ENCODE measurements around the gene PDGFD. TPM values are rescaled to one million over a fixed set of nuclear protein-coding genes. Genes with fewer than 3 reads are reported as not detected.
A peak's percentile ranks its signal among the peaks of the same experiment; 100 is the strongest.

PDGFD gene
- total and polyA plus RNA-seq, 2 donors (not counting 3 experiments of a cell fraction or from before 2014, with no cell fraction given), result 6.3 to 13.1 TPM

DNA sequence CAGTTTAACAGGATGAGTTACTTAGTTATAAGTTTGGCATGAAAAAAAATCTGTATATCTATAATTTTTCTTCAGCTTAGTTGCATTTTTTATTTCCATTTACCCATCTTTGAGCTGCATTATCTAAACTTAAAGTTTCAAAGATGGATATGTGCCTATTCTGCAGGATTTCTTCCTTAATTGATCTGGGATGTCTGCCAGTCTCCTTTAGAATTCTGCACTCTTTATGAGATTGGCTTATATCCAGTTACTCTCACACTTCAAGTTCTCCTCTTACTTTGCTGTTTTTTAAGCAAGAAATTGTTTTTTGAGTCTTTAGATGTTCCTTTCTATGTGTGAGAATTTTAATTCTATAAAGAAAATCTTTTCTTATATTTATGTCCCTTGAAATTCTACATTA lies 5.1 kb upstream of the PDGFD start:
- H3K79me2 ChIP-seq (ENCODE audit: control insufficient read depth, insufficient read depth, low read length), result no peaks in the 10 kb centered on the region
- H3K4me1 ChIP-seq (ENCODE audit: control insufficient read depth, extremely low read depth, insufficient read depth, low read length), result peaks cover 3% of the 10 kb centered on the region
- H3K27me3 ChIP-seq (ENCODE audit: control insufficient read depth in 2 of 2, insufficient read depth in 2 of 2, low read length in 2 of 2), result no peaks in the 10 kb centered on the region
- H3K4me2 ChIP-seq (ENCODE audit: insufficient read depth, low read length), result no peak overlapping the region
- no peak overlapping the region for H2AFZ ChIP-seq (ENCODE audit: low read depth, low read length)
- ChIA-PET CTCF (no interaction called here), POLR2A (no interaction called here)
- H3K4me3 ChIP-seq (replicated peaks in 1 of 3; ENCODE audit: insufficient read depth in 1 of 3, low read depth in 1 of 3, low read length in 3 of 3), result no peak overlapping the region
- no peak for TF ChIP-seq FOS (IDR thresholded peaks at IDR 0.05; ENCODE audit: borderline replicate concordance, insufficient read depth, low read length)
- no peak for FAIRE-seq
- dilution Hi-C loops (cut with MboI; ENCODE audit: extremely low pct_ligation_motif_present, low sequenced_read_pairs) (no loop called here), intact Hi-C loops (cut with micrococcal nuclease) (no loop called here)
- no peak overlapping the region for H3K27ac ChIP-seq (ENCODE audit: insufficient read depth, low read depth, low read length)
- no TSS peak for BruUV-seq (replicated peaks)
- no peaks in the 10 kb centered on the region for H3K9me1 ChIP-seq (replicated peaks; ENCODE audit: control insufficient read depth, extremely low read depth, insufficient read depth, low read length)
- no peaks in the 10 kb centered on the region for H3K9me3 ChIP-seq (replicated peaks; ENCODE audit: control insufficient read depth, insufficient read depth, low read length)
- H4K20me1 ChIP-seq (replicated peaks; ENCODE audit: control insufficient read depth, extremely low read depth, insufficient read depth, low read length), result no peaks in the 10 kb centered on the region
- H3K36me3 ChIP-seq (ENCODE audit: control insufficient read depth in 2 of 2, extremely low read depth in 1 of 2, insufficient read depth in 2 of 2, low read length in 2 of 2), result no peaks in the 10 kb centered on the region
- no peak for DNase-seq (ENCODE audit: low read depth, low spot score)
- no peak overlapping the region for H3K9ac ChIP-seq (replicated peaks; ENCODE audit: extremely low read depth, insufficient read depth, low read length)

GRCh38 chr11:104165014-104165413 lies 1.1 kb upstream of the PDGFD start:
- ChIA-PET POLR2A (no interaction called here), CTCF (interaction anchor here (1.3 to 4.2 kb wide), 6 partner anchors 8 to 1698 kb away, joined by 4 to 64 read pairs (median 6); no protein-coding TSS in a partner anchor)
- Histone ChIP-seq H3K9me3 (replicated peaks; ENCODE audit: control insufficient read depth, insufficient read depth, low read length) (no peaks in the 10 kb centered on the region), H3K4me1 (ENCODE audit: control insufficient read depth, extremely low read depth, insufficient read depth, low read length) (peaks cover 10% of the 10 kb centered on the region), H4K20me1 (replicated peaks; ENCODE audit: control insufficient read depth, extremely low read depth, insufficient read depth, low read length) (no peaks in the 10 kb centered on the region), H2AFZ (ENCODE audit: low read depth, low read length) (peak overlapping the region; percentile 21), H3K79me2 (ENCODE audit: control insufficient read depth, insufficient read depth, low read length) (no peaks in the 10 kb centered on the region), H3K4me3 (replicated peaks in 1 of 3; ENCODE audit: insufficient read depth in 1 of 3, low read depth in 1 of 3, low read length in 3 of 3) (no peak overlapping the region), H3K27me3 (ENCODE audit: control insufficient read depth in 2 of 2, insufficient read depth in 2 of 2, low read length in 2 of 2) (no peaks in the 10 kb centered on the region), H3K9ac (replicated peaks; ENCODE audit: extremely low read depth, insufficient read depth, low read length) (no peak overlapping the region), H3K27ac (ENCODE audit: insufficient read depth, low read depth, low read length) (no peak overlapping the region), H3K9me1 (replicated peaks; ENCODE audit: control insufficient read depth, extremely low read depth, insufficient read depth, low read length) (no peaks in the 10 kb centered on the region), H3K4me2 (ENCODE audit: insufficient read depth, low read length) (no peak overlapping the region), H3K36me3 (ENCODE audit: control insufficient read depth in 2 of 2, extremely low read depth in 1 of 2, insufficient read depth in 2 of 2, low read length in 2 of 2) (no peaks in the 10 kb centered on the region)
- dilution Hi-C loops (cut with MboI; ENCODE audit: extremely low pct_ligation_motif_present, low sequenced_read_pairs) (no loop called here), intact Hi-C loops (cut with micrococcal nuclease) (no loop called here)
- DNase-seq (ENCODE audit: low read depth, low spot score) (no peak), FAIRE-seq (no peak)
- no peak for TF ChIP-seq CTCF (IDR thresholded peaks at IDR 0.05; ENCODE audit: extremely low read depth in 1 of 2, insufficient read depth in 1 of 2, low read depth in 1 of 2, low read length in 2 of 2)
- TF ChIP-seq POLR2A (IDR thresholded peaks at IDR 0.05; ENCODE audit: low read depth, low read length), result no peak
- no peak for TF ChIP-seq EZH2 (IDR thresholded peaks at IDR 0.05; ENCODE audit: borderline replicate concordance, low read depth, low read length, severe bottlenecking)
- no peak for TF ChIP-seq JUN (IDR thresholded peaks at IDR 0.05; ENCODE audit: borderline replicate concordance, insufficient read depth, insufficient read length, low read depth)
- TF ChIP-seq, protein P1, sequence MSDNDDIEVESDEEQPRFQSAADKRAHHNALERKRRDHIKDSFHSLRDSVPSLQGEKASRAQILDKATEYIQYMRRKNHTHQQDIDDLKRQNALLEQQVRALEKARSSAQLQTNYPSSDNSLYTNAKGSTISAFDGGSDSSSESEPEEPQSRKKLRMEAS (IDR thresholded peaks at IDR 0.05; ENCODE audit: insufficient read depth, insufficient read length), result no peak
- no peak for TF ChIP-seq MYC (IDR thresholded peaks at IDR 0.05; ENCODE audit: low read depth, low read length)
- no peak for TF ChIP-seq FOS (IDR thresholded peaks at IDR 0.05; ENCODE audit: borderline replicate concordance, insufficient read depth, low read length)
- TF ChIP-seq GATA2 (IDR thresholded peaks at IDR 0.05; ENCODE audit: insufficient read depth, insufficient read length, low read depth, low read length), result no peak
- no peak for TF ChIP-seq POLR2AphosphoS5 (IDR thresholded peaks at IDR 0.05; ENCODE audit: insufficient read depth, low read depth, low read length)
- no TSS peak for BruUV-seq (replicated peaks)

Data from endothelial cell of umbilical vein (primary cell).